GM12878 (cell line): ENCODE data around the gene PRKAR1A.

ENCODE experiments used
- POLR2A ChIP-seq: IDR thresholded peaks from 2 replicates; pipeline ENCODE4 v1.6.1; 2011; ENCODE audit warnings: low read depth, mild to moderate bottlenecking, low read length
- RAD51 ChIP-seq: fragments of 450-650 bp; IDR thresholded peaks from 2 replicates; pipeline ENCODE4 v1.6.1; 2016; ENCODE audit warnings: moderate library complexity, mild to moderate bottlenecking, inconsistent platforms

- no peak for TF ChIP-seq POLR2A
- TF ChIP-seq RAD51 = no peak
These were observed 54.8 kb downstream of the PRKAR1A start for GRCh38 chr17:68567035-68567434.
